ENCODE results near the gene ARL5A.
A peak's percentile ranks its signal among the peaks of the same experiment; 100 is the strongest.

ARL5A gene

DNA sequence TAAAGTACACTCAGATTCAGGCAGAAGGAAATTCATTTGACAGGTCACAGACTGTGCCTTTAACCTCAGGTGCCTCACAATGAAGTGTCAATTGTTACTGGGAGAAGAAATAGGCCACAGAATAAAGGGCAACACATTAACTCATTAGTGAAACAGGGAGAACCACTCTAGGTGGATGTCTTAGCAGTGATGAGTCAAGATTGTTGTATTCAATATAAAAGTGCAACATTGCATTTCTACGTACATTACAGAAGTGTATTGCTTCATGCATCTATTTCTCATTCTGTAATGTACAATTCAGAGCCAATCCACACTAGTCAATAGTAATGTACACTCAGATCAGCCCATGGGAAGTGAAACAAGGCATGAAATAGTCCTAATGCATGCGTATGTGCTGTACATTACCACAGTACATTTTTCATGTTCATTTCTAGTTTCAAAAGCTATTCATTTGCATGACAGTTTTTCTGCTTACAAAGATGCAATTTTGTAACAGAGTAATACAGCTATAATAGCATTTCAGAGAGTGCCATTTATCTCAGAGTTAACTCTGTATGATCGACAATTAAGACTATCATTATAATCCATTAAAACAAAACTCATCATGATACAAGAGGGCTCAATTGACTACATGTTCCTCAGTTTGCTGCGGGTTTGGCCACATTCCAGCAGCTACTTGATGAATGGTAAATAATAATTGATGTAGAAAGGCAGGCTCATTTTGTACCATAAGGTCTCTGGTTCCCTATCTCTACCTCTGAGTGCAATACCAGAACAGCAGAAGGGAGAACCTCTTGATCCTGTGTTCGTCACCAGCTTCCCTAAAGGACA is 12.2 kb upstream of the ARL5A start:
- no peak for DNase-seq (ENCODE audit: low spot score)

DNA sequence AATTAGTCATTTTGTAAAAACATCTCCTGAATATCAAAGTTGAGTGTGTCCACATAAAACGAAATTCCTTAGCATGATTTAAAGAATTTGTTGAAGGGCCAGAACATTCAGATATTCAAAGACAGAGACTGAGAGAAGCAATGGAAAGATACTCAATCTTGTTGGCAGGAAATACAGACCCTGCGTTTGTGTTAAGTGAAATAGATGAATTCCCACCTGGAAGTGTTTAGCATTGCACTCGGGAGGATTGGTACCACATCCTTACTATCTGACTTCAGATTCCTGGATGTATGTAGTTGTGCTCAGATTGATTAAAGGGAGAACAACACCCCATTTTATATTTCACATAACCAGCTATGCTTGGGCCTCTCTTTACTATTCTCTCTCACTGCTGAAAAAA is 9.7 kb upstream of the ARL5A start:
- no peak for DNase-seq (ENCODE audit: low spot score)

DNA sequence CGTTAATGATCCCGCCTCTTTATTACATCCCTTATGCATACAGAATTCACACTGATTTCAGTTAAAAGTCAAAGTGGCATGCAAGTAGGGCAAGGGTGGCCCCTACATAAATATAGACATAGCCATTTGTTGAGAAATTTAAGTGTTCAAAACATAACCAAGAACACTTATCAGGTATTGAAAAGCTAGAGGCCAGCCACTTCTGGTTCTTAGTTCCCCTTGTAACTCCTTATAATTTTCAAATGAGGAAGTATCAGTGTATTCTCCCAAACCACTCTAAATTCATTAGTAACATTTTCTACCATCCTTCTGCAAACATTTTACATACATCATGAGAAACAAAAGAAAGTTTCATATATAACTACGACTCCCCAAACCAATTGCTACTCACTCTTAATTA is 5.8 kb upstream of the ARL5A start:
- no peak for DNase-seq (ENCODE audit: low spot score)

DNA sequence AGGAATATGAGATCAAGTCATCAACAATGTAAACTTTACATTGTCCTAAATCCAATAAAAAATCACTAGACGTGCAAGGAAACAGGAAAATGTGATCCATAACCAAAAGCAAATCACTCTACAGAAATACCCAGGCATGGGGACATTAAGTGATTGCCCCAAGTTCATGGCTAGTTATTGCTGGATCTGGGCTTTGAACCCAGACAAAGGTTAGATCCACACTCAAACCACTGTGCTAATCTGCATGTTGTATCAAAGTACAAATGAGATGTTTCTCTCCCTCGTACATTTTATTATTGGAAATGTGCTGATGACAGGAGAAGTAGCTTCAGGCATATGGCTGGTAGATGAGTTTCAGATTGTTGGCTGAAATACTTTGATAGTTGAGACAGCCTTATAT is 2.7 kb upstream of the ARL5A start:
- DNase-seq (ENCODE audit: low spot score), result no peak

DNA sequence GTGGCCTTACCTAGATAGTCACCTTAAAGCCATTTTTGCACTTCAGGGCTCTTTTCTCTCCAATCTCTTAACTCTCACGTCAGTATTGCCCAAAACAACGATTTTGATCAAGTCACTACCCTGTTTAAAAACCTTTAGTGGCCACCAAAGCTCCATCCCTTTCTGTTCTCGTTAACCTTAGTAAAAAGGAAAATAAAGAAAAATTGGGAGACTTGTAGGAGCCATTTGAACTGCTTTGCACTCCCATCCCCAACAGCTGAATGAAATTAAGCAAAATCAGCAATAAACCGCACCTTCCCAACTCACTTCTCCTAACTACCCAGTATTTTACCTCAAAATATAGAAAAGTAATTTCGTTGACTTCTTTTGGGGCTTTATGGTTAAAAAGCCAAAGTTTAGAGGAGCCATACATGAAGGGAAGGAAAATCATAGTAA is 686 bp upstream of the ARL5A start:
- no peak for DNase-seq (ENCODE audit: low spot score)

DNA sequence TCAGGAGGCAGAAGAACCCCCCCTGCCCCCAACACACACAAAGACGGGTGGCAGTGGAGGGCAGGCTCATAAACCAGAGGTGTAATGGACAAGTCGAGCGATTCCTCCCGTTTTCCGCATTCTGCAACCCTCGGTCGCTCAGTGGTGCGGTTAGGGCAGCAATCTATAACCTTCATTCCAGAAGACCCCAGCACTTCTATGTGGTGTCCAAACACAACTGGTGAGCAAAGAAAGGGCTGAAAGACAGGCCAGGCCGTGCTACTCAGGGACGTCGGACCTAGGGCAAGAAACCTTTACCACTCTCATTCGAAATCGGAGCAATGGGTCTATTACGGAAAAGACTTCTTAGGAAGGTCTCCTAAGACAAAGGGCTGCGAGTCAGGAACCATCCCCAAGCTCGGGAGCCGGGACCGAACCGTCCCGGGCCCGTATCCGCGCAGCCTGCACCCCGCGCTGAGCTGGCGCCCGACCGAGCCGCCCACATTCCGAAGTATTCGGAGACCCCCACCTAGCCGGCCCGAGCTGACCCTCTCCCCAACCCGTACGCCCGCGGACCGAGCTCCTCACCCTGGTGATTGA is 568 bp downstream of the ARL5A start:
- peak; percentile 20 for DNase-seq (ENCODE audit: low spot score)

DNA sequence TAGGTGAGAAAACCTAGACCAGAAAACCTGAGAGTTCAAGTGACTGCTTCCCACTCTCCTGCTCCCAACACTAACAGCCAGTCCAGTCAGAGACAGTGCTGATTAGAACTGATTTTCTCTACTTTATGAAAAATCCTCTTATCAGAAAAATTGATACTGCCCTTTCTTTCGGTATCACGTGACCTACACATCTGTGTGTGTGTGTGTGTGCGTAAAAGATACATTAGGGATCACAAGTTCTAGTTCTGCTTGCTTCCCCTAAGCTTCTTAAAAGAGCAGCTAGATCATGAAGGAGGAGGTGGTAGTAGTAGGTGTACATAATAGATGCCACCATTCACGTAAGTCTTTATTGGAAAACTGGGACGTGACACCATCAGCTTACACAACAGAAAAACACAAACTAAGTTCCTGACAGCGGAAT is 1.5 kb downstream of the ARL5A start:
- no peak for DNase-seq (ENCODE audit: low spot score)

DNA sequence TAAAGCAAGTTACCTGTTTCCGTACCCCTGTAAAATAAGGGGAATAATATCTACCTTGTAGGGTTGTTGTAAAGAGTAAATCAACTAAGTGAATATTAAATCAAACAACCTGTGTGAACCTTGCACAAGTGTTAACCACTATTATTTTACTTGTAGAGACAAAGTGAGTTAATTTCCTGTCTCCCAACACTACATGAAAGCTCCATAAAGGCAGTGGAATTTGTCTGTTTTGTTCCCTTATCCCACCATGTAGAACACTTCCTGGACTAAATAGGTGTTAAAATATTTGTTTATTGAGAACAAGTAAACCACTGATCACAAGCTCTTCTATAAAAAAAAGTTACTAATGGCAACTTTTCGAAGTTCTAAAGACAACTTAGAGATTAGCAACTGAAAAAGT is 3.3 kb downstream of the ARL5A start:
- no peak for DNase-seq (ENCODE audit: low spot score)

DNA sequence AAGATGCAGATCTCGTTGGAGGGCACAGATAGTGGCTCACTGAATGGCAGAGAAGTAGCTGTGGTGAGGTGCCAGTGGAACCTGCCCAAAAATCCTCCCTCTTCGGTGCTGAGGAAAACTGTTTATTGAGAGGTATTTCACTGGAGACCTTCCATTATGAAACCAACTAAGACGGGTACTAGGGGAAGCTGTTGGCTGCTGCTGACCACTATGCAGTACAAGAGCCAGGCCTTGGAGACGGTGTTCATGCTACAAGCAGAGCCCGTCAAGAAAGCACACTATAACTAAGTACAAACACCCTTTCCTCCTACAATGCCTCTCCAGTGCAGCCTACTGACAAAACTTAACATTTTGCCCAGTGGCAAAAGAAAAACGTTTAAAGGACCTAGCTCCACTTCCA is 4.6 kb downstream of the ARL5A start:
- DNase-seq (ENCODE audit: low spot score), result no peak

DNA sequence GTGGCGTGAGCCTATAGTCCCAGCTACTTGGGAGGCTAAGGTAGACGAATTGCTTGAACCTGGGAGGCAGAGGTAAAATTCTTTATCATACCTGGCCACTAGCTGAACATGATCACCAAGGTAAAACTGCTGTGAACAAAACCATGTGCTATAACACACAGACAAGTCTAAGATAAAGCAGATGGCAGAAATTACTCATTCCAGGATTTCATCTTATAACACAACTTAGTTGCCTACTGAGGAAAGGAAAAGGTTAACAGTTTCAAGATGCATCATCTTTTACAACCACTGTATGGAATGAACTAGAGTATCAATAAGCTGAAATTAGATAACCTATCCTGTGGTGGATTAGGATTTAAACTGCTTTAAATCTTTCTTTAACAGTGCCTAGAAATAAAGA is 8.3 kb downstream of the ARL5A start:
- no peak for DNase-seq (ENCODE audit: low spot score)

DNA sequence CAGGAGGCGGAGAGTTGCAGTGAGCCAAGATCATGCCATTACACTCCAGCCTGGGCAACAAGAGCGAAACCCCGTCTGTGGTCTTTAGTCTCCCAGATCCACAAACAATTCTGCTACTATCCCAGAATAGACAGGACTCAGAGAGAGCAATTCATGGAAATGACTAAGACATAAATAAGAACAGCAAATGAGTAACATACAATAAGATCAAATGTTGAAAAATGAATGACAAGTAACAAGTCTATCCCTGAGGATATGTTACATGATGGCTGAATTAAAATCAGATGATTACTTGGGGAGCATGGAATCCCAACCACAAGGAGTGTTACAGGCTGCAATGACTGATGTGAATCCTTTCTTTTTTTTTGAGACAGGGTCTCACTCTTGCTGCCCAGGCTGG is 10.3 kb downstream of the ARL5A start:
- DNase-seq (ENCODE audit: low spot score), result no peak

DNA sequence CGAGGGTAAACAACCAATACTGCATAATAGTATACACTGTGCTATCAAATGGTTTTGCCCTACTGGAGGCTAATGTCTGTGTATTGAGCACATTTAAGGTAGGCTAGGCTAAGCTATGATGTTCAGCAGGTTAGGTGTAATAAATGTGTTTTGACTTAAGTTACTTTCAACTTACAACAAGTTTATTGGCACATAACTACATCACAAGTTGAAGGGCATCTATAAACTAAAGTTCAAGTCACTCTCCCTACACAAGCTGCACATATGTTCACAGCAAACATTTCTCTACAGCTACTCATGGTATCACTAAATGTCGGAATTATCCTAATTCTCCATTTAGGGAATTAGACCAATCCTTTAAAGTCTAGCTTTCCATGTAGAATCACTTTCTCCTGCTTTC is 11.4 kb downstream of the ARL5A start:
- no peak for DNase-seq (ENCODE audit: low spot score)

DNA sequence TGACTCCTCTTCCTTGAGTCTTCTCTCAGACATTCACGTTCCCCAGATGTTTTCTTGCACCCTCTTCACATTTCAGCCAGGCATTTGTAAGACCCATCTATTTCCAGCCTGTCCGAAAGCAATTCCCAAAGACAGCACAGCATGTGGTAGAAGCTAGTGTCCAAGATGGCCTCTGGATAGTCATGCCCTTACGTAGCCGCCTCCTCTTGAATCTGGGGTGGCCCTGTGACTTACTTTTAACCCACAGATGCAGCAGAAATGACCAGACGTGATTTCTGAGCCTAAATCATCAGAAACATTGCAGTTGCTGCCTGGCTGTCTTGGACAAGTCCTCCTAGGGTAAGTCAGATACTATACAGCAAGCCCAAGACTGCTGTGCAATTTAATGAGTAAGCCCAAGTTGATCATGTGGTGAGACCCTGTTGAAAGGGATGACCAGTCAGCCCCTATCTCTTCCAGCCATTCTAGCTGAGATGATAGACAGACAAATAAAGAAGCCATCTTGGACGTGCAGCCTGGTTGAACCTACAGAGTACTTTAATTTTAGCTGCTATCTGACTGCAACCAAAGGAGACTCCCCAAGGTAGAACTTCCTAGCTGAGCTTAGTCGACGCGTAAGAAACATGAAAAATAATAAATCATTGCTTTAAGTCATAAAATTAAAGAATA is 12.3 kb downstream of the ARL5A start:
- no peak for DNase-seq (ENCODE audit: low spot score)

DNA sequence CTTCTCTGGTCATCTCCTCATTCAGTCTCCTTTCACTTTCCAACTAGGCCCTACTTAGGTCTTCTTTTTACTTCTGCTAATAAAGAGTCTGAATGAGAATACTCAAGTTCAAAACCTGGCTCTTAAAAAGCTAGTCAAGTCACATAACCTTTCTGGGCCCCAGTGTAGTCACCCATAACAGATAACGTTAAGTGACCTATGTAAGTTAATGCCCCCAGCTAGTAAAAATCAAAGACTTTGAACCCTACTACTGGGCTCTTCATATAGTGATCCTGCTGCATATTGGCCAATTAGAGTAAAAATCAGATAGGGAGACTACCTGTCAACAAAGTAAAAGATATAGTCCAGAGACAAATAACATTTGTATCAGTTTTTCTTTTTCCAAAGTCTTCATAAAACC is 17.7 kb downstream of the ARL5A start:
- DNase-seq (ENCODE audit: low spot score), result no peak

DNA sequence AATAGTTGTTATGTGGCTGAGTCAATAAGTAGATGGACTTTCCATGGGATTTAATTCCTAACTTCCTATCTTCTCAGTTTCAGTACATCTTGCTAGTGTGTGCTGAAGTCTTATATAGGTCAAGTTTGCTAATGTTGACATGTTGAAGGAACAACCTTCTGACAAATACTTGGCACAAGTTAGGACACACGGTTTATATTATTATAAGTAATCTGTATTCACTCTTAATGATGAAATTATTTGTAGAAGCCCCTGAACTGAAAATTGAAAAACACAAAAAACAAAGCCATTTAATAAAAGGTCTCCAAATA is 19.2 kb downstream of the ARL5A start:
- no peak for DNase-seq (ENCODE audit: low spot score)

DNA sequence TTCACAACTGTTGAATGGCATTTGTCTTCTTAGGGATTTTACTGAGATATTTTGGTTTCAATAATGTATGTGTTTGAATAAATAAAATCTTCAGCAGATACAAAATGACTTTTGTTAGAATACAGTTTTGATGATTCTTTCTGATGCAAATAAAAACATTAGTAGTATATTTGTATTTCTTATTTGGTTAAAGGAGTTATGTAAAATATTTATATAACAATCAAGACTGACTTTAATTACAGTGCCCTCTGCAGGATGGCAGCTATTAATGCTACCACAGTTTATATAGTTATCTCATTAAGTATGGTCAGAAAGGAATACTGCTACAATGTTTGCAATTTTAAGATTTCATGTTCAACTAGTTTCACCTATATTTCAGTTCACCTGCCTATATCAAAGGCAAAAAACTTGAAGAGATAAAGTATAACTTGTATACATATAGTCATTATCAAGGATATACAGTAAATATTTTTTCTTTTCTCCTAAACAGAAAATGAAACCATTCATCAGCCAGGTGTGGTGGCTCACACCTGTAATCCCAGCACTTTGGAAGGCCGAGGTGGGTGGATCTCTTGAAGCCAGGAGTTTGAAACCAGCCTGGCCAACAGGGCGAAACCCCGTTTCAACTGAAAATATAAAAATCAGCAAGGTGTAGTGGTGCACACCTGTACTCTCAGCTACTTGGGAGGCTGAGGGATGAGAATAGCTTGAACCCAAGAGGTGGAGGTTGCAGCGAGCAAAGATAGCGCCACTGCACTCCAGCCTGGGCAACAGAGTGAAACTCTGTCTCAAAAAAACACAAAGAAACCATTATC is 19.8 kb downstream of the ARL5A start:
- peak; percentile 21 for DNase-seq (ENCODE audit: low spot score)

DNA sequence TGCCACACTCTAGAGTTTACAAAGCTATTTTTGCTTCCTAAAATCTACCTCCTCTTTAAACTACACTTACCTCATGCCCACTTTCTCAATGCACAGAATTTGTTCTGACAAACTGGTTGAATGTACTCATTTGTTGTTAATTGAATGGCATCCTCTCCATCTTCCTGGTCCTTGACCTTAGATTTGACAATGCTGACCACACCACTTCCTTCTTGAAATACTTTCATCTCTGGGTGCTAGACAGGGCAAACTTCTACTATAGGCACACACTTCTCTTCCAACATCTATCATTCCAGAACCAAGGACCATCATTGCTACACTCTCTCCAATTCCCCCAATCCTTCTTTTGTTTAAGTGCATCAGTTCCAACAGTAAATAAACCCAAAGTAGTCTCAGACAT is 22.3 kb downstream of the ARL5A start:
- no peak for DNase-seq (ENCODE audit: low spot score)

DNA sequence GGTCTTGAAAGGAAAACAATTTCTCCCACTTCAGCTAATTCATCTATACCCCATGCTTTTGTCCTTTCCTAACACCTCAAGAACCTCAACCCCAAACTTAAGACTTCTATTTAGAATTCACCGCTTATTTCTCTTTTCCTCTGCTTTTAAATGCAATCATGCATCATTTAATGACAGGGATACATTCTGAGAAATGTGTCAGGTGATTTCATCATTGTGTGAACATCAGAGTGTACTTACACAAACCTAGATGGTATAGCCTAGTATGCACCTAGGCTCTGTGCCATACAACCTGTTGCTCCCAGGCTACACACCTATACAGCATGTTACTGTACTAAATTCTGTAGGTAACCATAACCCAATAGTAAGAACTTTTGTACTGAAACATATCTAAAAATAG is 22.9 kb downstream of the ARL5A start:
- no peak for DNase-seq (ENCODE audit: low spot score)

DNA sequence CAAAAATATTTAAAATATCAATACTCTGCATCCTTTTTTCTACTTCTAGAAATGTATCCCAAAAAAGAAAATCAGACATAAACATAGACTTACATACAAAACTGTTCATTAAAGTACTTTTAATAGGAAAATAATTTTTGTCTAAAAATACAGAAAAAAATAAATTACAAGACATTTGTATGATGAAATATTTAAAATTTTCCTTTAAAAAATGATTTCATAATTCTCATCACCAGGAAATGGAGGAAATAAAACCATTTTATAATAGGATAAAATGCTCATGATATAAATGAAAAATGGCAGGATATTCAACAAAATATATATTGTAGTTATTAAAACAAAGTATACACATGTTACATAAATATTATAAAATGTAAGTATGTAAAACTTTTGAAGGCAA is 24.4 kb downstream of the ARL5A start:
- no peak for DNase-seq (ENCODE audit: low spot score)

DNA sequence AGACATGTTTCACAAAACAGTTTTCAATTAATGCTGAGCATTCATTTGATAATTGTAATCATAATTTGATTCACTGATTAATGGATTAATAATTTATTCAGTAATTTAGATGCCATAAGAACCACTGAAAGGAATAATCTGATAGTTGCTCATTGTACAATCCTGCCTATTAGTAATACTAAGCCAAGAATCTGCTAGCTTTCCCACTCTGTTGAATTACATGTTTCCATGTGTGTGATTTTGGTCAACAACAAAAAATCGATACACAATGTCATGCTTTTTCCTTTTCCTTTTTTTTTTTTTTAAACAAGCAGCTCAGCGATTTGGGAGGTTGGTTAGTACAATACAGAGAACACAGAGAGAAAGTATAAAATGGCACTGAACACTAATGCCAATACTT is 25.9 kb downstream of the ARL5A start:
- DNase-seq (ENCODE audit: low spot score), result no peak

DNA sequence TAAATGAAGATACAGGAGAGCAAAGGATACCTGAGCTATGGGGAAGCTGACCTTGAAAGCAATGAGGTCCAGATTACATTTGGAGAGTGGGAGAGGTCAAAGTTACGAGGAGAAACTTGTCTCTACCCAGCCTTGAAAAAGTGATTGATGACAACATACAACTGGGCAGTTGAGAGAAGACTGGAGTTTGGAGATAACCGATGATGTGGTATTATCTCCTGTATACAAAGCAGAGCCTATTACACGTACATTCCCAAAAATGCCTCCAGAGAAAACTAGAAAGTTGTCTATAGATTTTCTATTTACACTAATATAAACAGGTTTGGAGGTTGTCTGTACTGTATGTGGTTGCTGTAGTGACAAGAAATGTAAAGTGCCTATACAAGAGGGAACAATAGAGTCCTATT is 28.3 kb downstream of the ARL5A start:
- no peak for DNase-seq (ENCODE audit: low spot score)

DNA sequence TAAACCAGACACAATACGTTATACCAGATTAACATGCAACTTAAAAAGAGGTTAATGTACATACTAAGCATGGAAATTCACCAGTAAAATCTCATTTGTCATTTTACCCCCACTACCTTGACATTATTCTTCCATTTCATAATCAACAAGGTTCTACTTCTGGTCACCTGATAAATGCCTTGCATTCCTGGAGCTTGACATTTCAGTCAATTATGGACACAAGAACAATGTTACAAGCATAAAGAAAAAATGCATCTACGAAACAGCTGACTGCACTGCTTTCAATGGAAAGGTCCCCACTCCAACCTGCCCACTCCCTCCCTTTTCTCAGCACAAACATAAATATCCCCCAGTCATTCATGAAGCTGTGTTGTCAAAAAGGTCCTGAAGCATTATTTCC is 31.4 kb downstream of the ARL5A start:
- DNase-seq (ENCODE audit: low spot score), result no peak

Measured in hepatic stellate cell (primary cell).